AG04450 (cell line): ENCODE data around the gene NCOR2. TPM values are rescaled to one million over a fixed set of nuclear protein-coding genes. Genes with fewer than 3 reads are reported as not detected.

Experiments
- CTCF ChIA-PET: fragments of 300-600, 350-600 bp; formaldehyde crosslinking; extraction: SDS; loops from one replicate; lab custom pipeline; 2022; ENCODE audit warnings: antibody characterized with exemption, inconsistent platforms; lab: Charles Lee
- POLR2A ChIA-PET: fragments of 350-600 bp; formaldehyde crosslinking; extraction: SDS; loops from one replicate; lab custom pipeline; 2021; ENCODE audit warnings: antibody characterized with exemption, inconsistent platforms; lab: Yijun Ruan, JAX
- DNase-seq: peaks from one replicate; pipeline ENCODE4 v3.0.0-alpha.2; 2011; ENCODE audit warnings: low read depth, low spot score
- H3K27ac ChIP-seq: one replicate; pipeline ENCODE4 v1.5.1; 2012; ENCODE audit warnings: low read depth, low read length, control low read depth
- H3K27me3 ChIP-seq: one replicate; pipeline ENCODE4 v1.6.0; 2012; ENCODE audit warnings: low read length; ENCODE audit not compliant: control insufficient read depth, insufficient read depth
- H3K4me3 ChIP-seq: 2 replicates; pipeline ENCODE4 v1.5.1; 2011; ENCODE audit warnings: mild to moderate bottlenecking, low read depth, low read length, control low read depth
- H3K9me3 ChIP-seq: 2 replicates; pipeline ENCODE4 v1.5.1; 2012; ENCODE audit warnings: low read length; ENCODE audit not compliant: control insufficient read depth, insufficient read depth
- CTCF ChIP-seq: IDR thresholded peaks from 2 replicates; pipeline ENCODE4 v1.5.1; 2011; ENCODE audit warnings: low read depth, low read length, control low read depth, inconsistent platforms
- polyA plus RNA-seq: library from polyadenylated mRNA; depleted of rRNA; stranded (reverse); fragments of >200 nt; gene quantifications from 2 replicates; pipeline ENCODE4 v1.2.3, GENCODE V29; 2011

Gene NCOR2
- polyA plus RNA-seq, 1 experiment: 3.3 TPM

GRCh38 chr12:124531906-124532305 lies 35.5 kb downstream of the NCOR2 start:
- Histone ChIP-seq H3K4me3 (no peak overlapping the region), H3K27ac (no peak overlapping the region), H3K27me3 (no peaks in the 10 kb centered on the region), H3K9me3 (peaks cover 6% of the 10 kb centered on the region)
- POLR2A ChIA-PET: no interaction called here
- DNase-seq: no peak
- CTCF ChIA-PET: no interaction called here
- no peak for TF ChIP-seq CTCF

- no peak for DNase-seq
- peaks cover 4% of the 10 kb centered on the region for H3K9me3 ChIP-seq
- no peak overlapping the region for H3K4me3 ChIP-seq
- ChIA-PET CTCF (no interaction called here), POLR2A (no interaction called here)
- H3K27ac ChIP-seq: no peak overlapping the region
- no peaks in the 10 kb centered on the region for H3K27me3 ChIP-seq
- TF ChIP-seq CTCF: no peak
Measured at GRCh38 chr12:124531281-124531745, 36.1 kb downstream of the NCOR2 start.

GRCh38 chr12:124530637-124531263 lies 36.7 kb downstream of the NCOR2 start:
- no peak overlapping the region for H3K4me3 ChIP-seq
- ChIA-PET POLR2A (no interaction called here), CTCF (no interaction called here)
- H3K9me3 ChIP-seq: no peaks in the 10 kb centered on the region; the same call in 1 of the 2 replicates
- no peaks in the 10 kb centered on the region for H3K27me3 ChIP-seq
- no peak overlapping the region for H3K27ac ChIP-seq
- TF ChIP-seq CTCF: no peak
- no peak for DNase-seq

- Histone ChIP-seq H3K4me3 (no peak overlapping the region), H3K27me3 (no peaks in the 10 kb centered on the region), H3K9me3 (no peaks in the 10 kb centered on the region; the same call in 1 of the 2 replicates), H3K27ac (no peak overlapping the region)
- CTCF ChIA-PET: no interaction called here
- TF ChIP-seq CTCF: no peak
- no peak for DNase-seq
- POLR2A ChIA-PET: interaction anchor here (0.6 to 1.1 kb wide), 2 partner anchors 11 to 23 kb away, joined by 3 to 6 read pairs; no protein-coding TSS in a partner anchor
Measured at GRCh38 chr12:124529565-124530276, 37.7 kb downstream of the NCOR2 start.
